H1 (cell line): ENCODE results near the gene EFCAB6.

ENCODE experiments used
- CEBPB ChIP-seq: IDR thresholded peaks from 2 replicates; pipeline ENCODE4 v1.6.1; 2012; ENCODE audit warnings: low read depth, low read length
- EZH2 ChIP-seq: fragments of 200-600 bp; sonication (generic); IDR thresholded peaks from 2 replicates; pipeline ENCODE4 v1.7.1; 2012; ENCODE audit warnings: low read depth, mild to moderate bottlenecking, moderate library complexity, low read length, inconsistent platforms; ENCODE audit not compliant: severe bottlenecking
- KDM1A ChIP-seq: fragments of 200-600, 300-600 bp; sonication (generic); IDR thresholded peaks from 2 replicates; pipeline ENCODE4 v1.7.1; 2016; ENCODE audit warnings: mild to moderate bottlenecking, low read length, borderline replicate concordance
- KDM5A ChIP-seq: fragments of 200-600 bp; IDR thresholded peaks from 2 replicates; pipeline ENCODE4 v1.7.1; 2012; ENCODE audit warnings: mild to moderate bottlenecking, low read length, inconsistent platforms, mixed read lengths
- POLR2A ChIP-seq, 2 experiments: IDR thresholded peaks; 1 replicate in 1 of 2; 2 replicates in 1 of 2; pipeline ENCODE4 v1.6.1; 2011; ENCODE audit warnings: low read depth in 2 of 2, low read length in 2 of 2, mild to moderate bottlenecking in 2 of 2; ENCODE audit errors: control extremely low read depth in 1 of 2
- RAD21 ChIP-seq, 2 experiments: IDR thresholded peaks in 1 of 2; conservative IDR thresholded peaks in 1 of 2; 2 replicates each; pipeline ENCODE4 v1.6.1; 2011; ENCODE audit warnings: low read depth in 2 of 2, low read length in 2 of 2, improper control_type of control experiment in 1 of 2, inconsistent platforms in 1 of 2, mild to moderate bottlenecking in 1 of 2, moderate library complexity in 1 of 2
- RFX5 ChIP-seq: IDR thresholded peaks from 2 replicates; pipeline ENCODE4 v1.6.1; 2011; ENCODE audit warnings: low read depth, low read length, improper control_type of control experiment, borderline replicate concordance
- TCF12 ChIP-seq: IDR thresholded peaks from 2 replicates; pipeline ENCODE4 v1.6.1; 2011; ENCODE audit warnings: low read depth, mild to moderate bottlenecking, low read length
- TF ChIP-seq, protein P1 (sequence below): IDR thresholded peaks from 2 replicates; pipeline ENCODE4 v1.6.1; 2011; ENCODE audit warnings: low read depth, mild to moderate bottlenecking, low read length; ENCODE audit not compliant: insufficient read depth
- TF ChIP-seq, protein P2 (sequence below): fragments of 300-600 bp; sonication (generic); IDR thresholded peaks from 2 replicates; pipeline ENCODE4 v1.7.1; 2012; ENCODE audit warnings: low read length, moderate library complexity, mild to moderate bottlenecking, inconsistent platforms; ENCODE audit not compliant: insufficient replicate concordance
- TF ChIP-seq, protein P3 (sequence below), 3 experiments: IDR thresholded peaks; 1 replicate in 2 of 3; 2 replicates in 1 of 3; pipeline versions ENCODE4 v1.5.1 to v1.6.1; 2011; ENCODE audit warnings: low read length in 3 of 3, mild to moderate bottlenecking in 3 of 3, inconsistent platforms in 2 of 3, low read depth in 1 of 3, moderate library complexity in 1 of 3; ENCODE audit not compliant: insufficient read depth in 1 of 3; ENCODE audit errors: control extremely low read depth in 1 of 3

DNA sequence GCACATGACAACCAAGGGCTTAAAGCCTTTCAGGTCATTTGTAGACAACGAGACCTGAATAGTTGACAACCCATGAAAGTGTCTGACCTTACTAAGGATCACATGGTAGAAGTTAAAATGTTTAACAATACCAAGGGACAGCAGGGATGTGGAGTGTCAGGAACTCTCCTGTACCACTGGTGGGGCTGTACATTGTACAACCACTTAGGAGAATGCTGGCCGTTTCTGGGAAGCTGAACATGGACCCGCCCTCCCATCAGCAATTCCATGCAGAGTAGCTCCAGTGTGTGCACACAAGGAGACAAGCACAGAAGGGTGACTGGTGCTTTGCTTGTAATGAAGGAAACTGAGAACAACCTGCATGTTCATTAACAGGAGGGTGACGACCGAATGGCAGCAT is 237.4 kb downstream of the EFCAB6 start:
- TF ChIP-seq, protein P1, sequence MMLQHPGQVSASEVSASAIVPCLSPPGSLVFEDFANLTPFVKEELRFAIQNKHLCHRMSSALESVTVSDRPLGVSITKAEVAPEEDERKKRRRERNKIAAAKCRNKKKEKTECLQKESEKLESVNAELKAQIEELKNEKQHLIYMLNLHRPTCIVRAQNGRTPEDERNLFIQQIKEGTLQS, result no peak
- no peak for TF ChIP-seq CEBPB
- no peak for TF ChIP-seq EZH2
- TF ChIP-seq, protein P2, sequence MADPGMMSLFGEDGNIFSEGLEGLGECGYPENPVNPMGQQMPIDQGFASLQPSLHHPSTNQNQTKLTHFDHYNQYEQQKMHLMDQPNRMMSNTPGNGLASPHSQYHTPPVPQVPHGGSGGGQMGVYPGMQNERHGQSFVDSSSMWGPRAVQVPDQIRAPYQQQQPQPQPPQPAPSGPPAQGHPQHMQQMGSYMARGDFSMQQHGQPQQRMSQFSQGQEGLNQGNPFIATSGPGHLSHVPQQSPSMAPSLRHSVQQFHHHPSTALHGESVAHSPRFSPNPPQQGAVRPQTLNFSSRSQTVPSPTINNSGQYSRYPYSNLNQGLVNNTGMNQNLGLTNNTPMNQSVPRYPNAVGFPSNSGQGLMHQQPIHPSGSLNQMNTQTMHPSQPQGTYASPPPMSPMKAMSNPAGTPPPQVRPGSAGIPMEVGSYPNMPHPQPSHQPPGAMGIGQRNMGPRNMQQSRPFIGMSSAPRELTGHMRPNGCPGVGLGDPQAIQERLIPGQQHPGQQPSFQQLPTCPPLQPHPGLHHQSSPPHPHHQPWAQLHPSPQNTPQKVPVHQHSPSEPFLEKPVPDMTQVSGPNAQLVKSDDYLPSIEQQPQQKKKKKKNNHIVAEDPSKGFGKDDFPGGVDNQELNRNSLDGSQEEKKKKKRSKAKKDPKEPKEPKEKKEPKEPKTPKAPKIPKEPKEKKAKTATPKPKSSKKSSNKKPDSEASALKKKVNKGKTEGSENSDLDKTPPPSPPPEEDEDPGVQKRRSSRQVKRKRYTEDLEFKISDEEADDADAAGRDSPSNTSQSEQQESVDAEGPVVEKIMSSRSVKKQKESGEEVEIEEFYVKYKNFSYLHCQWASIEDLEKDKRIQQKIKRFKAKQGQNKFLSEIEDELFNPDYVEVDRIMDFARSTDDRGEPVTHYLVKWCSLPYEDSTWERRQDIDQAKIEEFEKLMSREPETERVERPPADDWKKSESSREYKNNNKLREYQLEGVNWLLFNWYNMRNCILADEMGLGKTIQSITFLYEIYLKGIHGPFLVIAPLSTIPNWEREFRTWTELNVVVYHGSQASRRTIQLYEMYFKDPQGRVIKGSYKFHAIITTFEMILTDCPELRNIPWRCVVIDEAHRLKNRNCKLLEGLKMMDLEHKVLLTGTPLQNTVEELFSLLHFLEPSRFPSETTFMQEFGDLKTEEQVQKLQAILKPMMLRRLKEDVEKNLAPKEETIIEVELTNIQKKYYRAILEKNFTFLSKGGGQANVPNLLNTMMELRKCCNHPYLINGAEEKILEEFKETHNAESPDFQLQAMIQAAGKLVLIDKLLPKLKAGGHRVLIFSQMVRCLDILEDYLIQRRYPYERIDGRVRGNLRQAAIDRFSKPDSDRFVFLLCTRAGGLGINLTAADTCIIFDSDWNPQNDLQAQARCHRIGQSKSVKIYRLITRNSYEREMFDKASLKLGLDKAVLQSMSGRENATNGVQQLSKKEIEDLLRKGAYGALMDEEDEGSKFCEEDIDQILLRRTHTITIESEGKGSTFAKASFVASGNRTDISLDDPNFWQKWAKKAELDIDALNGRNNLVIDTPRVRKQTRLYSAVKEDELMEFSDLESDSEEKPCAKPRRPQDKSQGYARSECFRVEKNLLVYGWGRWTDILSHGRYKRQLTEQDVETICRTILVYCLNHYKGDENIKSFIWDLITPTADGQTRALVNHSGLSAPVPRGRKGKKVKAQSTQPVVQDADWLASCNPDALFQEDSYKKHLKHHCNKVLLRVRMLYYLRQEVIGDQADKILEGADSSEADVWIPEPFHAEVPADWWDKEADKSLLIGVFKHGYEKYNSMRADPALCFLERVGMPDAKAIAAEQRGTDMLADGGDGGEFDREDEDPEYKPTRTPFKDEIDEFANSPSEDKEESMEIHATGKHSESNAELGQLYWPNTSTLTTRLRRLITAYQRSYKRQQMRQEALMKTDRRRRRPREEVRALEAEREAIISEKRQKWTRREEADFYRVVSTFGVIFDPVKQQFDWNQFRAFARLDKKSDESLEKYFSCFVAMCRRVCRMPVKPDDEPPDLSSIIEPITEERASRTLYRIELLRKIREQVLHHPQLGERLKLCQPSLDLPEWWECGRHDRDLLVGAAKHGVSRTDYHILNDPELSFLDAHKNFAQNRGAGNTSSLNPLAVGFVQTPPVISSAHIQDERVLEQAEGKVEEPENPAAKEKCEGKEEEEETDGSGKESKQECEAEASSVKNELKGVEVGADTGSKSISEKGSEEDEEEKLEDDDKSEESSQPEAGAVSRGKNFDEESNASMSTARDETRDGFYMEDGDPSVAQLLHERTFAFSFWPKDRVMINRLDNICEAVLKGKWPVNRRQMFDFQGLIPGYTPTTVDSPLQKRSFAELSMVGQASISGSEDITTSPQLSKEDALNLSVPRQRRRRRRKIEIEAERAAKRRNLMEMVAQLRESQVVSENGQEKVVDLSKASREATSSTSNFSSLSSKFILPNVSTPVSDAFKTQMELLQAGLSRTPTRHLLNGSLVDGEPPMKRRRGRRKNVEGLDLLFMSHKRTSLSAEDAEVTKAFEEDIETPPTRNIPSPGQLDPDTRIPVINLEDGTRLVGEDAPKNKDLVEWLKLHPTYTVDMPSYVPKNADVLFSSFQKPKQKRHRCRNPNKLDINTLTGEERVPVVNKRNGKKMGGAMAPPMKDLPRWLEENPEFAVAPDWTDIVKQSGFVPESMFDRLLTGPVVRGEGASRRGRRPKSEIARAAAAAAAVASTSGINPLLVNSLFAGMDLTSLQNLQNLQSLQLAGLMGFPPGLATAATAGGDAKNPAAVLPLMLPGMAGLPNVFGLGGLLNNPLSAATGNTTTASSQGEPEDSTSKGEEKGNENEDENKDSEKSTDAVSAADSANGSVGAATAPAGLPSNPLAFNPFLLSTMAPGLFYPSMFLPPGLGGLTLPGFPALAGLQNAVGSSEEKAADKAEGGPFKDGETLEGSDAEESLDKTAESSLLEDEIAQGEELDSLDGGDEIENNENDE, result no peak
- TF ChIP-seq RAD21 (IDR thresholded peaks at IDR 0.05 in 1 of 2, conservative IDR thresholded peaks at IDR 0.05 in 1 of 2; ENCODE audit: low read depth in 2 of 2, low read length in 2 of 2), result no peak
- TF ChIP-seq, protein P3, sequence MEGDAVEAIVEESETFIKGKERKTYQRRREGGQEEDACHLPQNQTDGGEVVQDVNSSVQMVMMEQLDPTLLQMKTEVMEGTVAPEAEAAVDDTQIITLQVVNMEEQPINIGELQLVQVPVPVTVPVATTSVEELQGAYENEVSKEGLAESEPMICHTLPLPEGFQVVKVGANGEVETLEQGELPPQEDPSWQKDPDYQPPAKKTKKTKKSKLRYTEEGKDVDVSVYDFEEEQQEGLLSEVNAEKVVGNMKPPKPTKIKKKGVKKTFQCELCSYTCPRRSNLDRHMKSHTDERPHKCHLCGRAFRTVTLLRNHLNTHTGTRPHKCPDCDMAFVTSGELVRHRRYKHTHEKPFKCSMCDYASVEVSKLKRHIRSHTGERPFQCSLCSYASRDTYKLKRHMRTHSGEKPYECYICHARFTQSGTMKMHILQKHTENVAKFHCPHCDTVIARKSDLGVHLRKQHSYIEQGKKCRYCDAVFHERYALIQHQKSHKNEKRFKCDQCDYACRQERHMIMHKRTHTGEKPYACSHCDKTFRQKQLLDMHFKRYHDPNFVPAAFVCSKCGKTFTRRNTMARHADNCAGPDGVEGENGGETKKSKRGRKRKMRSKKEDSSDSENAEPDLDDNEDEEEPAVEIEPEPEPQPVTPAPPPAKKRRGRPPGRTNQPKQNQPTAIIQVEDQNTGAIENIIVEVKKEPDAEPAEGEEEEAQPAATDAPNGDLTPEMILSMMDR (IDR thresholded peaks at IDR 0.05; ENCODE audit: control extremely low read depth in 1 of 3, insufficient read depth in 1 of 3, low read depth in 1 of 3, low read length in 3 of 3), result no peak
- TF ChIP-seq POLR2A (IDR thresholded peaks at IDR 0.05; ENCODE audit: control extremely low read depth in 1 of 2, low read depth in 2 of 2, low read length in 2 of 2), result no peak
- no peak for TF ChIP-seq TCF12
- TF ChIP-seq KDM1A, result no peak
- TF ChIP-seq KDM5A, result no peak
- no peak for TF ChIP-seq RFX5
